NB4 (cell line): ENCODE measurements around the gene PMPCA.

Source experiments
- CTCF ChIP-seq: IDR thresholded peaks from one replicate; pipeline ENCODE4 v1.5.1; 2012; ENCODE audit warnings: low read depth, low read length
- MAX ChIP-seq: IDR thresholded peaks from 2 replicates; pipeline ENCODE4 v1.6.1; 2011; ENCODE audit warnings: low read depth, low read length
- MYC ChIP-seq: IDR thresholded peaks from 2 replicates; pipeline ENCODE4 v1.6.1; 2011; ENCODE audit warnings: low read depth, low read length
- POLR2A ChIP-seq: IDR thresholded peaks from 2 replicates; pipeline ENCODE4 v1.6.1; 2011; ENCODE audit warnings: mild to moderate bottlenecking; ENCODE audit not compliant: insufficient read length; ENCODE audit errors: extremely low read depth

- TF ChIP-seq CTCF (no peak), POLR2A (no peak), MAX (no peak), MYC (no peak)
Observed at GRCh38 chr9:136465500-136466154, 55.2 kb downstream of the PMPCA start.
